Right lobe of liver (tissue), 4 donors: ENCODE measurements around the gene UBL7.

Experiments used
- POLR2A ChIP-seq: fragments of 450-650 bp; IDR thresholded peaks from one replicate; pipeline ENCODE4 v1.6.1; 2017; ENCODE audit warnings: antibody characterized with exemption, mild to moderate bottlenecking
- TF ChIP-seq, protein P1 (sequence below), 4 donors: fragments of 200-600 bp in 3 of 4; fragments of 450-650 bp in 1 of 4; IDR thresholded peaks; one replicate each; pipeline versions ENCODE4 v1.5.1 to v1.8.0; 2016 to 2022; ENCODE audit warnings: antibody characterized with exemption in 4 of 4, mild to moderate bottlenecking in 2 of 4
- donor health status: DM: no; HTN: no; CAD: no.
- donor health status: DM: no; HTN: no; CAD: no.
- donor health status: DM: no; HTN: yes; CAD: no.

DNA sequence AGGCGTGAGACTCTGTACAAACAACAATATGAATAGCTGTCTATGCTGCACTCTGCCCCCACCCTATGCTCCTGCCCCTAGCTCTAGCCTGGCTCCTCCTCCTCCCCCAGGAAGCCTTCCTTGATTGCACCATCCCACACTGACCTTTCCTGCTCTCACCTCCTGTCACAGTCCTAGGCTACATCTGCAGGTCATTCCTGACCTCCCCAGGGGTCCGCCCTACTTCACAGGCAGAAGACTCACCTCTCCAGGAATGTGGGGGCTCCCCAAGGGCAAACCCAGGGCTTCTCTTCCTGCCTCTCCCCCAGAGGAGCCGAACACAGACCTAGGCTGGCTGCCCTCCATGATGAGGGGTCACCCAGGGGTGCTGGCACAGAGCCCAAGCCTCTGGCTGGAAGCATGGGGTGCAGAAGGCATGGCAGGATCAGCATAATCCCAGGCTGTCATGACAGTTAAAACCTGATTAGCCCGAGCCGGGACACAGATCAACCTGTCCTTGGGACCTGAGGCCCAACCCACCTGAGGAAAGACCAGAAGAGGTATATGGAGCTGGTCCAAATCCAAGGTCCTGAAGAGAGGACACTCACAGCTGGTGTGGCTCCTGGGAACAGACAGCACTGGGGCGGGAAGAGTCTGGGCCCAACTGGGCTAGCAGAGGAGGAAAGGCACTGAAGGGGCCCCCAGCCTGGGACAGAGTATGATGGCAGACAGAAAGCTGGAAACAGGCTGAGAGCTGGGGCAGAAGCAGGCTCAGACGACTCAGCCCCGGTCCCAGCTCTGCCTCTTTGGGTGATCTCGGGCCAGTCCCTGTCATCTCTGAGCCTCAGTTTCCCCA lies 33.1 kb downstream of the UBL7 start:
- TF ChIP-seq, protein P1, sequence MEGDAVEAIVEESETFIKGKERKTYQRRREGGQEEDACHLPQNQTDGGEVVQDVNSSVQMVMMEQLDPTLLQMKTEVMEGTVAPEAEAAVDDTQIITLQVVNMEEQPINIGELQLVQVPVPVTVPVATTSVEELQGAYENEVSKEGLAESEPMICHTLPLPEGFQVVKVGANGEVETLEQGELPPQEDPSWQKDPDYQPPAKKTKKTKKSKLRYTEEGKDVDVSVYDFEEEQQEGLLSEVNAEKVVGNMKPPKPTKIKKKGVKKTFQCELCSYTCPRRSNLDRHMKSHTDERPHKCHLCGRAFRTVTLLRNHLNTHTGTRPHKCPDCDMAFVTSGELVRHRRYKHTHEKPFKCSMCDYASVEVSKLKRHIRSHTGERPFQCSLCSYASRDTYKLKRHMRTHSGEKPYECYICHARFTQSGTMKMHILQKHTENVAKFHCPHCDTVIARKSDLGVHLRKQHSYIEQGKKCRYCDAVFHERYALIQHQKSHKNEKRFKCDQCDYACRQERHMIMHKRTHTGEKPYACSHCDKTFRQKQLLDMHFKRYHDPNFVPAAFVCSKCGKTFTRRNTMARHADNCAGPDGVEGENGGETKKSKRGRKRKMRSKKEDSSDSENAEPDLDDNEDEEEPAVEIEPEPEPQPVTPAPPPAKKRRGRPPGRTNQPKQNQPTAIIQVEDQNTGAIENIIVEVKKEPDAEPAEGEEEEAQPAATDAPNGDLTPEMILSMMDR (IDR thresholded peaks at IDR 0.05) = no peak
- no peak for TF ChIP-seq POLR2A
